Smooth muscle cell (in vitro differentiated cells): ENCODE measurements around the gene SYVN1. TPM values are rescaled to one million over a fixed set of nuclear protein-coding genes. Genes with fewer than 3 reads are reported as not detected.
"Not testable (repeated sequence)": the region's sequence is repeated elsewhere in the genome, so short reads cannot be mapped to it uniquely, and the experiment has no call there.

ENCODE experiments used
- DNase-seq: peaks from one replicate; lab custom pipeline; 2025; ENCODE audit not compliant: unreplicated experiment; lab: John Stamatoyannopoulos, UW
- H2AFZ ChIP-seq: fragments of 200-600 bp; sonication (generic); 2 replicates; pipeline ENCODE4 v1.6.0; 2016; ENCODE audit warnings: antibody characterized with exemption, low read depth, mild to moderate bottlenecking
- H3F3A ChIP-seq: fragments of 200-600 bp; sonication (generic); 2 replicates; pipeline ENCODE4 v1.6.0; 2017; ENCODE audit warnings: antibody characterized with exemption, low read depth
- H3K27ac ChIP-seq: fragments of 200-600 bp; sonication (generic); 2 replicates; pipeline ENCODE4 v1.5.1; 2016; ENCODE audit warnings: low read depth, mild to moderate bottlenecking
- H3K27me3 ChIP-seq: fragments of 200-600 bp; sonication (generic); 2 replicates; pipeline ENCODE4 v1.6.1; 2016; ENCODE audit warnings: low read depth, mild to moderate bottlenecking
- H3K36me3 ChIP-seq: fragments of 200-600 bp; sonication (generic); 2 replicates; pipeline ENCODE4 v1.5.1; 2016; ENCODE audit warnings: low read depth
- H3K4me1 ChIP-seq: fragments of 200-600 bp; sonication (generic); 2 replicates; pipeline ENCODE4 v1.5.1; 2016; ENCODE audit warnings: low read depth
- H3K4me2 ChIP-seq: fragments of 200-600 bp; sonication (generic); 2 replicates; pipeline ENCODE4 v1.6.0; 2016; ENCODE audit warnings: mild to moderate bottlenecking
- H3K4me3 ChIP-seq: fragments of 200-600 bp; sonication (generic); 2 replicates; pipeline ENCODE4 v1.5.1; 2016; ENCODE audit warnings: mild to moderate bottlenecking
- H3K79me2 ChIP-seq: fragments of 200-600 bp; sonication (generic); 2 replicates; pipeline ENCODE4 v1.6.0; 2016; ENCODE audit warnings: low read depth, mild to moderate bottlenecking
- H3K9ac ChIP-seq: fragments of 200-600 bp; sonication (generic); 2 replicates; pipeline ENCODE4 v1.6.0; 2016; ENCODE audit warnings: low read depth
- H3K9me3 ChIP-seq: fragments of 200-600 bp; sonication (generic); replicated peaks from 2 replicates; pipeline ENCODE4 v1.5.1; 2016; ENCODE audit warnings: low read depth
- H4K20me1 ChIP-seq: fragments of 200-600 bp; sonication (generic); 2 replicates; pipeline ENCODE4 v1.6.0; 2016; ENCODE audit warnings: low read depth
- WGBS: methylation state at CpG from one replicate; pipeline ENCODE4 v1.1.7; 2016; ENCODE audit warnings: low lambda C conversion rate; 5-methylcytosine and 5-hydroxymethylcytosine counted together
- polyA plus RNA-seq: library from polyadenylated mRNA; unstranded; fragments of >200 nt; fragmentation: Nextera tagmentation; extraction: Ambion mirVana; gene quantifications from 2 replicates; pipeline ENCODE4 v1.2.1, GENCODE V29; 2016
- total RNA-seq: library from RNA; depleted of rRNA; stranded (reverse); fragments of >200 nt; gene quantifications from 2 replicates; pipeline ENCODE4 v1.2.3, GENCODE V29; 2014
- TF ChIP-seq, protein P1 (sequence below): fragments of 200-600 bp; sonication (generic); IDR thresholded peaks from 2 replicates; pipeline ENCODE4 v1.5.1; 2017; ENCODE audit warnings: borderline replicate concordance, mild to moderate bottlenecking, antibody characterized with exemption; ENCODE audit not compliant: insufficient read depth, poor library complexity, severe bottlenecking

SYVN1 gene
- total and polyA plus RNA-seq, 2 experiments from 2014 or later: 30.0 to 52.0 TPM

GRCh38 chr11:65121447-65121864, 12.9 kb downstream of the SYVN1 start:
- TF ChIP-seq, protein P1, sequence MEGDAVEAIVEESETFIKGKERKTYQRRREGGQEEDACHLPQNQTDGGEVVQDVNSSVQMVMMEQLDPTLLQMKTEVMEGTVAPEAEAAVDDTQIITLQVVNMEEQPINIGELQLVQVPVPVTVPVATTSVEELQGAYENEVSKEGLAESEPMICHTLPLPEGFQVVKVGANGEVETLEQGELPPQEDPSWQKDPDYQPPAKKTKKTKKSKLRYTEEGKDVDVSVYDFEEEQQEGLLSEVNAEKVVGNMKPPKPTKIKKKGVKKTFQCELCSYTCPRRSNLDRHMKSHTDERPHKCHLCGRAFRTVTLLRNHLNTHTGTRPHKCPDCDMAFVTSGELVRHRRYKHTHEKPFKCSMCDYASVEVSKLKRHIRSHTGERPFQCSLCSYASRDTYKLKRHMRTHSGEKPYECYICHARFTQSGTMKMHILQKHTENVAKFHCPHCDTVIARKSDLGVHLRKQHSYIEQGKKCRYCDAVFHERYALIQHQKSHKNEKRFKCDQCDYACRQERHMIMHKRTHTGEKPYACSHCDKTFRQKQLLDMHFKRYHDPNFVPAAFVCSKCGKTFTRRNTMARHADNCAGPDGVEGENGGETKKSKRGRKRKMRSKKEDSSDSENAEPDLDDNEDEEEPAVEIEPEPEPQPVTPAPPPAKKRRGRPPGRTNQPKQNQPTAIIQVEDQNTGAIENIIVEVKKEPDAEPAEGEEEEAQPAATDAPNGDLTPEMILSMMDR: no peak
- WGBS: 6% methylated on average over 22 of the region's 22 CpGs
- peak overlapping the region; percentile 94 for H3K4me2 ChIP-seq
- H3K4me3 ChIP-seq: peak overlapping the region; percentile 66
- peaks cover 14% of the 10 kb centered on the region for H3K4me1 ChIP-seq
- H4K20me1 ChIP-seq: no peaks in the 10 kb centered on the region
- H3K9ac ChIP-seq: peak overlapping the region; percentile 96
- no peaks in the 10 kb centered on the region for H3K36me3 ChIP-seq
- DNase-seq: no peak
- H3K27me3 ChIP-seq: no peaks in the 10 kb centered on the region
- no peaks in the 10 kb centered on the region for H3K9me3 ChIP-seq
- H3K79me2 ChIP-seq: peaks cover 48% of the 10 kb centered on the region
- H3K27ac ChIP-seq: peak overlapping the region; percentile 89
- no peak overlapping the region for H2AFZ ChIP-seq
- peaks cover 24% of the 10 kb centered on the region for H3F3A ChIP-seq

- no peak for DNase-seq
- Histone ChIP-seq H3K36me3 (no peaks in the 10 kb centered on the region), H3K9ac (peak overlapping the region; percentile 96), H3K4me3 (peak overlapping the region; percentile 66), H3K27me3 (no peaks in the 10 kb centered on the region), H3K27ac (peak overlapping the region; percentile 89), H3K4me1 (peaks cover 15% of the 10 kb centered on the region), H2AFZ (no peak overlapping the region), H3K9me3 (no peaks in the 10 kb centered on the region), H3F3A (peaks cover 21% of the 10 kb centered on the region), H3K79me2 (peaks cover 54% of the 10 kb centered on the region), H3K4me2 (peak overlapping the region; percentile 94), H4K20me1 (no peaks in the 10 kb centered on the region)
- 92% methylated on average over 3 of the region's 3 CpGs for WGBS
- TF ChIP-seq, protein P1: no peak
Measured at GRCh38 chr11:65120831-65121230, 13.5 kb downstream of the SYVN1 start.

DNA sequence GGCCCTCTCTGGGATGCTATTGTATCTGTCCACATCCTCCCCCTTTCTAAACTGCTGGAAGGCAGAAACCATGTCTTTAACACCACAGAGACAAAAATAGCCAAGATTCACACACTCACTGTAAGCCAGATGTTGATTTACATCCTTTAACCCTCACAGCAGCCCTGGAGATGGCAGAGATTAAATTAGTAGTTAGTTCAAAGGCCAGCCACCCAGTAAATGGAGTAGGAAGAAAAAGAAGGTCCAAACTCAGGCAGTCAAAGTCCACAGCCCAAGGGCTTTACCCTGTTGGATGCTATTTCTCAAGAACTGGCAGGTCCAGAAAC, 14.7 kb downstream of the SYVN1 start:
- peaks cover 15% of the 10 kb centered on the region for H3K4me1 ChIP-seq
- no peak for DNase-seq
- H3K4me3 ChIP-seq: no peak overlapping the region
- H3K79me2 ChIP-seq: peaks cover 59% of the 10 kb centered on the region
- H3K36me3 ChIP-seq: no peaks in the 10 kb centered on the region
- no peaks in the 10 kb centered on the region for H3K27me3 ChIP-seq
- H3K9ac ChIP-seq: peak overlapping the region; percentile 32
- no peaks in the 10 kb centered on the region for H3K9me3 ChIP-seq
- no peak overlapping the region for H3K4me2 ChIP-seq
- peak overlapping the region; percentile 89 for H3K27ac ChIP-seq
- no peaks in the 10 kb centered on the region for H4K20me1 ChIP-seq
- H2AFZ ChIP-seq: no peak overlapping the region
- peaks cover 21% of the 10 kb centered on the region for H3F3A ChIP-seq
- TF ChIP-seq, protein P1: no peak

DNA sequence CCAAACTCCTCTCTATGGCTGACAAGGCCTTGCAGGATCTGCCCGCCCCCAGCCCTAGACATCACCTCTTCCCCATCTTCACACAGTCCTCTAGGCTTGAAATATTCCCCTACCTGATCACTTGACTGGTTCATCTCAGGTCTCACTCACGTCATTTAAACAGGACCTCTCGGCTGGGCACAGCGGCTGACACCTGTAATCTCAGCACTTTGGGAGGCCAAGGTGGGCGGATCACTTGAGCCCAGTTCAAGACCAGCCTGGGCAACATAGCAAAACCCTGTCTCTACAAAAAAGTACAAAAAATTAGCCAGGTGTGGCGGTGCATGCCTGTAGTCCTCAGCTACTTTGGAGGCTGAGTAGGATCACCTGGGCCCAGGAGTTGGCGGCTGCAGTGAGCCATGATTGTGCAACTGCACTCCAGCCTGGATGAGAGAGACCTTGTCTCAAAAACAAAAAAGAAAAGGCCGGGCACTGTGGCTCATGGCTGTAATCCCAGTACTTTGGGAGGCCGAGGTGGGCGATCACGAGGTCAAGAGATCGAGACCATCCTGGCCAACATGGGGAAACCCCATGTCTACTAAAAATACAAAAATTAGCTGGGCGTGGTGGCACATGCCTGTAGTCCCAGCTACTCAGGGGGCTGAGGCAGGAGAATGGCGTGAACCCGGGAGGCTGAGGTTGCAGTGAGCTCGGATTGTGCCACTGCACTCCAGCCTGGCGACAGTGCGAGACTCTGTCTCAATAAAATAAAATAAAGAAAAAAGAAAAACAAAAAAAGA, 15.2 kb downstream of the SYVN1 start:
- not testable (repeated sequence) for H3K4me2 ChIP-seq, H3K9me3 ChIP-seq, H4K20me1 ChIP-seq, H3K27me3 ChIP-seq, H3K9ac ChIP-seq, H2AFZ ChIP-seq, H3K4me3 ChIP-seq, H3K36me3 ChIP-seq, DNase-seq
- Histone ChIP-seq H3K79me2 (peaks cover 53% of the 10 kb centered on the region), H3F3A (peaks cover 21% of the 10 kb centered on the region), H3K27ac (peak overlapping the region; percentile 89), H3K4me1 (peaks cover 15% of the 10 kb centered on the region)
- 98% methylated on average over 18 of the region's 18 CpGs for WGBS
